ENCODE measurements around the gene SLC46A1.

DNA sequence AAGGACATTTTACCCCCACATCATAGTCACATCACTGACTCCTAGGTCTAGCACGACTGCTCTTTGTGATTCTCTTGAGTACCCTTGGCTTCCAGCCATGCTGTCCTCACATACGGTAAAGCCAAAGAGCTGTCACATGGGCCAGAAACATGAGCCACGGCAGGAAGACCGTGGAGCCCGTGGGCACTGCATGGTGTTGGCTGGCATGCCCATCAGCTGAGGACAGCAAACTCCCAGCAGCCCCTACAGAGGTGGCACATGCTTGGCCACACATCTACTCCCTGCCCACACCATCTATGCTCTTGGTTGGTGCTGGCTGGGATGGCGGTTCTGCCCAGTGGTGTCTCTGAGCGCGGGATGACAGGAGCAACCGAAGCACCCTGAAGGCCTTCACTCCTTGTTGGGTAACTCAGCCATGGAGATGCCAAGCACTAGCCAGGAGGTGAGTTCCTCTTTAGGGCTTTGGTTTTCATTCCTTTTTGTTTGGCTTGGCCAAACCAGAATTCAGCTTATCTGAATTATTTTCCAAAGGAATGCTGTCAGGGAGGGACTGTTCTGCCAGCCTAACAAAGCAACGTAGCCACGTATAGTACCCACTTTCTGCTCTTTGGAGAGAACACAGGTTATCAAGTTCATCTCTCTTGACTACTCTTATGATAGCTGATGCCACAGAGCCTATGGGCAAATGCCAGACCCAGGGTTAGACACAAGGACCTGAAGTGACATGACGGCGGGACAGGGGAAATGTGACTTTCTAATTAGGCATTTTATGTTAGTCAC lies 60.4 kb downstream of the SLC46A1 start:
- TF ChIP-seq ZNF165 (CRISPR knock-in tag; IDR thresholded peaks at IDR 0.05; ENCODE audit: borderline replicate concordance) (no peak), MYC (IDR thresholded peaks at IDR 0.05; ENCODE audit: low read depth, low read length) (no peak), MYC (CRISPR knock-in tag; IDR thresholded peaks at IDR 0.05; ENCODE audit: borderline replicate concordance, low read depth) (no peak), ZNF586 (CRISPR knock-in tag; conservative IDR thresholded peaks at IDR 0.05) (no peak), ARNT (IDR thresholded peaks at IDR 0.05) (no peak), MTA1 (IDR thresholded peaks at IDR 0.05; ENCODE audit: borderline replicate concordance) (no peak), MEF2D (tag; conservative IDR thresholded peaks at IDR 0.05; ENCODE audit: low read depth) (no peak)
- TF ChIP-seq, protein P1, sequence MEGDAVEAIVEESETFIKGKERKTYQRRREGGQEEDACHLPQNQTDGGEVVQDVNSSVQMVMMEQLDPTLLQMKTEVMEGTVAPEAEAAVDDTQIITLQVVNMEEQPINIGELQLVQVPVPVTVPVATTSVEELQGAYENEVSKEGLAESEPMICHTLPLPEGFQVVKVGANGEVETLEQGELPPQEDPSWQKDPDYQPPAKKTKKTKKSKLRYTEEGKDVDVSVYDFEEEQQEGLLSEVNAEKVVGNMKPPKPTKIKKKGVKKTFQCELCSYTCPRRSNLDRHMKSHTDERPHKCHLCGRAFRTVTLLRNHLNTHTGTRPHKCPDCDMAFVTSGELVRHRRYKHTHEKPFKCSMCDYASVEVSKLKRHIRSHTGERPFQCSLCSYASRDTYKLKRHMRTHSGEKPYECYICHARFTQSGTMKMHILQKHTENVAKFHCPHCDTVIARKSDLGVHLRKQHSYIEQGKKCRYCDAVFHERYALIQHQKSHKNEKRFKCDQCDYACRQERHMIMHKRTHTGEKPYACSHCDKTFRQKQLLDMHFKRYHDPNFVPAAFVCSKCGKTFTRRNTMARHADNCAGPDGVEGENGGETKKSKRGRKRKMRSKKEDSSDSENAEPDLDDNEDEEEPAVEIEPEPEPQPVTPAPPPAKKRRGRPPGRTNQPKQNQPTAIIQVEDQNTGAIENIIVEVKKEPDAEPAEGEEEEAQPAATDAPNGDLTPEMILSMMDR (IDR thresholded peaks at IDR 0.05 in 2 of 3, conservative IDR thresholded peaks at IDR 0.05 in 1 of 3; ENCODE audit: insufficient read depth in 2 of 3, low read depth in 1 of 3, low read length in 3 of 3): no peak
- TF ChIP-seq, protein P2, sequence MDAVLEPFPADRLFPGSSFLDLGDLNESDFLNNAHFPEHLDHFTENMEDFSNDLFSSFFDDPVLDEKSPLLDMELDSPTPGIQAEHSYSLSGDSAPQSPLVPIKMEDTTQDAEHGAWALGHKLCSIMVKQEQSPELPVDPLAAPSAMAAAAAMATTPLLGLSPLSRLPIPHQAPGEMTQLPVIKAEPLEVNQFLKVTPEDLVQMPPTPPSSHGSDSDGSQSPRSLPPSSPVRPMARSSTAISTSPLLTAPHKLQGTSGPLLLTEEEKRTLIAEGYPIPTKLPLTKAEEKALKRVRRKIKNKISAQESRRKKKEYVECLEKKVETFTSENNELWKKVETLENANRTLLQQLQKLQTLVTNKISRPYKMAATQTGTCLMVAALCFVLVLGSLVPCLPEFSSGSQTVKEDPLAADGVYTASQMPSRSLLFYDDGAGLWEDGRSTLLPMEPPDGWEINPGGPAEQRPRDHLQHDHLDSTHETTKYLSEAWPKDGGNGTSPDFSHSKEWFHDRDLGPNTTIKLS (IDR thresholded peaks at IDR 0.05; ENCODE audit: borderline replicate concordance, low read depth): no peak
- TF ChIP-seq, protein P3, sequence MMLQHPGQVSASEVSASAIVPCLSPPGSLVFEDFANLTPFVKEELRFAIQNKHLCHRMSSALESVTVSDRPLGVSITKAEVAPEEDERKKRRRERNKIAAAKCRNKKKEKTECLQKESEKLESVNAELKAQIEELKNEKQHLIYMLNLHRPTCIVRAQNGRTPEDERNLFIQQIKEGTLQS (IDR thresholded peaks at IDR 0.05): no peak
- TF ChIP-seq, protein P3 (CRISPR knock-in tag; conservative IDR thresholded peaks at IDR 0.05): no peak

All from K562 (cell line).